GM21381 (cell line): Measurements from ENCODE around the gene CRTC1.

ENCODE experiments used
- ATAC-seq: cut with Tn5 transposase; IDR thresholded peaks from one replicate; pipeline ENCODE4 v1.9.1; 2021; ENCODE audit warnings: mild to moderate bottlenecking, moderate library complexity; ENCODE audit not compliant: unreplicated experiment

The CRTC1 gene

GRCh38 chr19:18743784-18744418 is 60.4 kb downstream of the CRTC1 start:
- ATAC-seq, result no peak

- ATAC-seq, result no peak
Measured at GRCh38 chr19:18745012-18745735, 61.7 kb downstream of the CRTC1 start.

GRCh38 chr19:18745931-18746330 is 62.5 kb downstream of the CRTC1 start:
- no peak for ATAC-seq

GRCh38 chr19:18746401-18747325 is 63.2 kb downstream of the CRTC1 start:
- ATAC-seq, result no peak

- ATAC-seq, result no peak
Measured at GRCh38 chr19:18749362-18750231, 66.1 kb downstream of the CRTC1 start.

GRCh38 chr19:18750295-18750970 is 67.0 kb downstream of the CRTC1 start:
- ATAC-seq, result no peak

- no peak for ATAC-seq
Measured at GRCh38 chr19:18751571-18751970, 68.1 kb downstream of the CRTC1 start.

GRCh38 chr19:18754501-18754900 is 71.0 kb downstream of the CRTC1 start:
- ATAC-seq, result no peak

GRCh38 chr19:18756896-18757295 is 73.4 kb downstream of the CRTC1 start:
- no peak for ATAC-seq

GRCh38 chr19:18759304-18759994 is 76.0 kb downstream of the CRTC1 start:
- ATAC-seq, result no peak

- no peak for ATAC-seq
Measured at GRCh38 chr19:18759995-18760426, 76.5 kb downstream of the CRTC1 start.

- ATAC-seq, result no peak
Measured at GRCh38 chr19:18760440-18761383, 77.2 kb downstream of the CRTC1 start.

- no peak for ATAC-seq
Measured at GRCh38 chr19:18761531-18762110, 78.1 kb downstream of the CRTC1 start.

GRCh38 chr19:18762125-18763023 is 78.9 kb downstream of the CRTC1 start:
- no peak for ATAC-seq

GRCh38 chr19:18763674-18764590 is 80.5 kb downstream of the CRTC1 start:
- ATAC-seq, result no peak

- no peak for ATAC-seq
Measured at GRCh38 chr19:18764591-18765051, 81.1 kb downstream of the CRTC1 start.
